HL-60 (cell line): ENCODE measurements around the gene GPX4.

Source experiments
- GABPA ChIP-seq: IDR thresholded peaks from 2 replicates; pipeline ENCODE4 v1.6.1; 2012; ENCODE audit warnings: low read depth
- POLR2AphosphoS5 ChIP-seq: IDR thresholded peaks from 2 replicates; pipeline ENCODE4 v1.6.1; 2012; ENCODE audit warnings: low read depth
- REST ChIP-seq: IDR thresholded peaks from 2 replicates; pipeline ENCODE4 v1.6.1; 2012; ENCODE audit warnings: low read depth; ENCODE audit not compliant: insufficient replicate concordance
- SPI1 ChIP-seq: IDR thresholded peaks from 2 replicates; pipeline ENCODE4 v1.6.1; 2012; ENCODE audit warnings: low read depth, mild to moderate bottlenecking, borderline replicate concordance
- TF ChIP-seq, protein P1 (sequence below): IDR thresholded peaks from one replicate; pipeline ENCODE4 v1.5.1; 2011; ENCODE audit warnings: low read length, control low read depth, inconsistent platforms; ENCODE audit not compliant: insufficient read depth

DNA sequence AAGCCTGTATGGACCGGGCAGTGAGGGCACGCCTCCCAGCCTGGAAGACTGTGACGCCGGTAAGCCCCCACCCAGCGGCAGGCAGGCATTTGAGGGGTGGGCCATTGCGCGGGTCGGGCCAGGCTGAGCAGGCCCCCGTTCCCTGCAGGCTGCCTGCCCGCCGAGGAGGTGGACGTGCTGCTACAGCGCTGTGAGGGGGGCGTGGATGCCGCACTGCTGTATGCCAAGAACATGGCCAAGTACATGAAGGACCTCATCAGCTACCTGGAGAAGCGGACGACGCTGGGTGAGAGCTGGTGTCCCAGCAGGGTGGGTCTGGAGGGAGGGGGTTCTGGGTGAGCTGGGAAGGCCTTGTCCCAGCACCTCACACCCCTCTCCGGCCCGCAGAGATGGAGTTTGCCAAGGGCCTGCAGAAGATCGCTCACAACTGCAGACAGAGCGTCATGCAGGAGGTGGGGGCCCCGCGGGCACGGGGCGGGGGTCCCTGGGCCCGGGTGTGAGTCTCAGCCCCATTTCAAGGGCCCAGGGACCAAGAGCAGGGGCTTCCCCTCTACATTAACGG is 29.8 kb upstream of the GPX4 start:
- TF ChIP-seq, protein P1, sequence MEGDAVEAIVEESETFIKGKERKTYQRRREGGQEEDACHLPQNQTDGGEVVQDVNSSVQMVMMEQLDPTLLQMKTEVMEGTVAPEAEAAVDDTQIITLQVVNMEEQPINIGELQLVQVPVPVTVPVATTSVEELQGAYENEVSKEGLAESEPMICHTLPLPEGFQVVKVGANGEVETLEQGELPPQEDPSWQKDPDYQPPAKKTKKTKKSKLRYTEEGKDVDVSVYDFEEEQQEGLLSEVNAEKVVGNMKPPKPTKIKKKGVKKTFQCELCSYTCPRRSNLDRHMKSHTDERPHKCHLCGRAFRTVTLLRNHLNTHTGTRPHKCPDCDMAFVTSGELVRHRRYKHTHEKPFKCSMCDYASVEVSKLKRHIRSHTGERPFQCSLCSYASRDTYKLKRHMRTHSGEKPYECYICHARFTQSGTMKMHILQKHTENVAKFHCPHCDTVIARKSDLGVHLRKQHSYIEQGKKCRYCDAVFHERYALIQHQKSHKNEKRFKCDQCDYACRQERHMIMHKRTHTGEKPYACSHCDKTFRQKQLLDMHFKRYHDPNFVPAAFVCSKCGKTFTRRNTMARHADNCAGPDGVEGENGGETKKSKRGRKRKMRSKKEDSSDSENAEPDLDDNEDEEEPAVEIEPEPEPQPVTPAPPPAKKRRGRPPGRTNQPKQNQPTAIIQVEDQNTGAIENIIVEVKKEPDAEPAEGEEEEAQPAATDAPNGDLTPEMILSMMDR: no peak
- TF ChIP-seq POLR2AphosphoS5: no peak; the same call in 1 of the 2 replicates
- no peak for TF ChIP-seq GABPA
- no peak for TF ChIP-seq REST
- TF ChIP-seq SPI1: no peak
